Naive thymus-derived CD8-positive, alpha-beta T cell (primary cell): Measurements from ENCODE around the gene METTL22. TPM values are rescaled to one million over a fixed set of nuclear protein-coding genes. Genes with fewer than 3 reads are reported as not detected.
A peak's percentile ranks its signal among the peaks of the same experiment; 100 is the strongest.

Experiments
- ATAC-seq, 2 donors: fragments of 150-1000 bp; cut with Tn5 transposase in 1 of 2; sonication (Bioruptor Pico), chemical (Tn5 transposase) in 1 of 2; 1 replicate in 1 of 2; 2 replicates in 1 of 2; pipeline ENCODE4 v1.10.0; 2021; ENCODE audit warnings: mild to moderate bottlenecking in 2 of 2, moderate library complexity in 2 of 2
- POLR2A ChIA-PET: fragments of 350-600 bp; sonication (Branson Sonifier 250); formaldehyde crosslinking; loops from one replicate; lab custom pipeline; 2021; ENCODE audit warnings: antibody characterized with exemption; lab: Charles Lee
- DNase-seq, 10 donors: peaks; one replicate each; pipeline versions ENCODE4 v3.0.0 to v3.0.0-alpha.2; 2020 to 2022
- H3K27ac Mint-ChIP-seq, 10 donors: one replicate each; pipeline ENCODE4 v1.8.0; 2020 to 2022; ENCODE audit warnings: mild to moderate bottlenecking in 10 of 10, mixed read lengths in 10 of 10, moderate library complexity in 4 of 10, inconsistent platforms in 1 of 10
- H3K27me3 Mint-ChIP-seq, 5 donors: one replicate each; pipeline ENCODE4 v1.8.0; 2021 to 2022; ENCODE audit warnings: mixed read lengths in 5 of 5
- H3K36me3 Mint-ChIP-seq, 3 donors: one replicate each; pipeline ENCODE4 v1.8.0; 2020 to 2022; ENCODE audit warnings: mixed read lengths in 3 of 3, mild to moderate bottlenecking in 2 of 3, inconsistent platforms in 1 of 3
- H3K4me1 Mint-ChIP-seq, 4 donors: one replicate each; pipeline ENCODE4 v1.8.0; 2021 to 2022; ENCODE audit warnings: mixed read lengths in 4 of 4
- H3K4me3 Mint-ChIP-seq, 10 donors: one replicate each; pipeline ENCODE4 v1.8.0; 2020 to 2022; ENCODE audit warnings: mild to moderate bottlenecking in 10 of 10, mixed read lengths in 10 of 10, moderate library complexity in 6 of 10, inconsistent platforms in 1 of 10
- H3K9me3 Mint-ChIP-seq, 9 donors: one replicate each; pipeline ENCODE4 v1.8.0; 2020 to 2022; ENCODE audit warnings: mixed read lengths in 9 of 9, mild to moderate bottlenecking in 3 of 9, inconsistent platforms in 1 of 9, moderate library complexity in 1 of 9
- polyA plus RNA-seq, 3 donors: library from polyadenylated mRNA; unstranded; fragments of 300-500 nt; fragmentation: Illumina TruSeq; gene quantifications; one replicate each; pipeline ENCODE4 v1.2.3, GENCODE V29; 2021
- total RNA-seq, 8 experiments: library from RNA in 2 of 8; stranded (reverse) in 2 of 8; gene quantifications; one replicate each; pipeline ENCODE4 v1.2.3 and lab custom pipeline; 2021 to 2026

Gene METTL22
- total and polyA plus RNA-seq, 5 experiments from 2014 or later, result 6.9 to 52.2 (median 12.7) TPM

GRCh38 chr16:8585041-8585440 lies 36.5 kb upstream of the METTL22 start:
- DNase-seq (no peak), ATAC-seq (no peak)
- POLR2A ChIA-PET, result no interaction called here
- no peak overlapping the region for H3K27ac Mint-ChIP-seq
- H3K9me3 Mint-ChIP-seq, result peaks cover 0 to under 1% (median 0%) of the 10 kb centered on the region in 9 donors
- H3K4me3 Mint-ChIP-seq, result no peak overlapping the region
- peaks cover 19 to 50% (median 38%) of the 10 kb centered on the region in 5 donors for H3K27me3 Mint-ChIP-seq
- no peaks in the 10 kb centered on the region for H3K36me3 Mint-ChIP-seq
- H3K4me1 Mint-ChIP-seq, result peaks cover 4 to 11% (median 7%) of the 10 kb centered on the region in 4 donors

- POLR2A ChIA-PET, result no interaction called here
- H3K36me3 Mint-ChIP-seq, result no peaks in the 10 kb centered on the region
- peaks cover 0 to 3% (median 0%) of the 10 kb centered on the region in 9 donors for H3K9me3 Mint-ChIP-seq
- peaks cover 20 to 50% (median 38%) of the 10 kb centered on the region in 5 donors for H3K27me3 Mint-ChIP-seq
- H3K4me1 Mint-ChIP-seq, result peaks cover 5 to 14% (median 7%) of the 10 kb centered on the region in 4 donors
- ATAC-seq (no peak), DNase-seq (no peak)
- no peak overlapping the region for H3K4me3 Mint-ChIP-seq
- no peak overlapping the region for H3K27ac Mint-ChIP-seq
Observed at GRCh38 chr16:8585857-8586256, 35.6 kb upstream of the METTL22 start.

- no peaks in the 10 kb centered on the region for H3K36me3 Mint-ChIP-seq
- POLR2A ChIA-PET, result no interaction called here
- H3K4me3 Mint-ChIP-seq, result no peak overlapping the region
- H3K27ac Mint-ChIP-seq, result no peak overlapping the region
- peaks cover 0 to 3% (median 0%) of the 10 kb centered on the region in 9 donors for H3K9me3 Mint-ChIP-seq
- H3K27me3 Mint-ChIP-seq, result peaks cover 20 to 45% (median 35%) of the 10 kb centered on the region in 5 donors
- peaks cover 2 to 14% (median 6%) of the 10 kb centered on the region in 4 donors for H3K4me1 Mint-ChIP-seq
- DNase-seq (no peak), ATAC-seq (no peak)
Observed at GRCh38 chr16:8587065-8587464, 34.4 kb upstream of the METTL22 start.

- DNase-seq, result no peak
- H3K27me3 Mint-ChIP-seq, result peaks cover 20 to 39% (median 35%) of the 10 kb centered on the region in 5 donors
- H3K36me3 Mint-ChIP-seq, result no peaks in the 10 kb centered on the region
- POLR2A ChIA-PET, result no interaction called here
- peaks cover 0 to 3% (median 0%) of the 10 kb centered on the region in 9 donors for H3K9me3 Mint-ChIP-seq
- ATAC-seq, result no peak
- no peak overlapping the region for H3K27ac Mint-ChIP-seq
- peak overlapping the region in 3 of 10 donors; percentile 20 to 29 (median 21) for H3K4me3 Mint-ChIP-seq
- peaks cover 0 to 14% (median 4%) of the 10 kb centered on the region in 4 donors for H3K4me1 Mint-ChIP-seq
Observed at GRCh38 chr16:8588682-8589056, 32.8 kb upstream of the METTL22 start.

GRCh38 chr16:8589057-8589899 lies 32.2 kb upstream of the METTL22 start:
- H3K27me3 Mint-ChIP-seq, result peaks cover 20 to 41% (median 37%) of the 10 kb centered on the region in 5 donors
- no peaks in the 10 kb centered on the region for H3K36me3 Mint-ChIP-seq
- ATAC-seq (peak in 1 of 2 donors; percentile 12), DNase-seq (no peak)
- peaks cover 0 to 3% (median 0%) of the 10 kb centered on the region in 9 donors for H3K9me3 Mint-ChIP-seq
- H3K4me1 Mint-ChIP-seq, result peaks cover 0 to 14% (median 4%) of the 10 kb centered on the region in 4 donors
- H3K27ac Mint-ChIP-seq, result no peak overlapping the region
- POLR2A ChIA-PET, result no interaction called here
- H3K4me3 Mint-ChIP-seq, result peak overlapping the region in 3 of 10 donors; percentile 20 to 29 (median 21)

- peak within 1 kb of the TSS in 4 of 10 donors; percentile 29 to 52 (median 42) for H3K4me3 Mint-ChIP-seq
- no peak within 1 kb of the TSS for H3K27ac Mint-ChIP-seq
- peaks cover 22 to 45% (median 35%) of the 10 kb centered on the region in 5 donors for H3K27me3 Mint-ChIP-seq
- POLR2A ChIA-PET, result no interaction called here
- DNase-seq, result no peak
- H3K9me3 Mint-ChIP-seq, result peaks cover 0 to 3% (median 0%) of the 10 kb centered on the region in 9 donors
- peaks cover 0 to 14% (median 4%) of the 10 kb centered on the region in 4 donors for H3K4me1 Mint-ChIP-seq
- ATAC-seq, result no peak
- H3K36me3 Mint-ChIP-seq, result no peaks in the 10 kb centered on the region
Observed at GRCh38 chr16:8589900-8590688, 31.4 kb upstream of the METTL22 start, which contains the start of gene TMEM114. Gene TMEM114 (minus strand): TSS chr16:8590511. CDS start chr16:8589838, 673 bp downstream.

GRCh38 chr16:8590811-8591210 lies 30.7 kb upstream of the METTL22 start:
- Mint-ChIP-seq H3K4me3 (no peak overlapping the region), H3K27ac (no peak overlapping the region), H3K9me3 (peaks cover 0 to 3% (median 0%) of the 10 kb centered on the region in 9 donors), H3K27me3 (peaks cover 18 to 38% (median 30%) of the 10 kb centered on the region in 5 donors), H3K36me3 (no peaks in the 10 kb centered on the region), H3K4me1 (peaks cover 0 to 14% (median 4%) of the 10 kb centered on the region in 4 donors)
- ATAC-seq (no peak), DNase-seq (no peak)
- POLR2A ChIA-PET, result no interaction called here

- no peak for DNase-seq
- Mint-ChIP-seq H3K27ac (no peak overlapping the region), H3K36me3 (no peaks in the 10 kb centered on the region), H3K4me1 (peaks cover 0 to 14% (median 4%) of the 10 kb centered on the region in 4 donors), H3K27me3 (peaks cover 14 to 33% (median 27%) of the 10 kb centered on the region in 5 donors), H3K4me3 (no peak overlapping the region), H3K9me3 (peaks cover 0 to 5% (median 0%) of the 10 kb centered on the region in 9 donors)
- POLR2A ChIA-PET, result no interaction called here
- no peak for ATAC-seq
Observed at GRCh38 chr16:8591451-8591850, 30.0 kb upstream of the METTL22 start.

GRCh38 chr16:8594149-8594666 lies 27.3 kb upstream of the METTL22 start:
- peaks cover 0 to 5% (median 0%) of the 10 kb centered on the region in 9 donors for H3K9me3 Mint-ChIP-seq
- no peak for ATAC-seq
- peaks cover 0 to 5% (median 0%) of the 10 kb centered on the region in 3 donors for H3K36me3 Mint-ChIP-seq
- no peak overlapping the region for H3K27ac Mint-ChIP-seq
- peaks cover 4 to 11% (median 6%) of the 10 kb centered on the region in 5 donors for H3K27me3 Mint-ChIP-seq
- H3K4me3 Mint-ChIP-seq, result no peak overlapping the region
- H3K4me1 Mint-ChIP-seq, result peaks cover 0 to 5% (median 1%) of the 10 kb centered on the region in 4 donors
- POLR2A ChIA-PET, result no interaction called here
- no peak for DNase-seq

GRCh38 chr16:8595783-8596182 lies 25.7 kb upstream of the METTL22 start:
- no peaks in the 10 kb centered on the region for H3K4me1 Mint-ChIP-seq
- no peak overlapping the region for H3K4me3 Mint-ChIP-seq
- peaks cover 0 to 5% (median 0%) of the 10 kb centered on the region in 3 donors for H3K36me3 Mint-ChIP-seq
- peaks cover 2 to 10% (median 8%) of the 10 kb centered on the region in 5 donors for H3K27me3 Mint-ChIP-seq
- H3K9me3 Mint-ChIP-seq, result peaks cover 0 to 5% (median 0%) of the 10 kb centered on the region in 9 donors
- no peak for ATAC-seq
- no peak overlapping the region for H3K27ac Mint-ChIP-seq
- no peak for DNase-seq
- POLR2A ChIA-PET, result no interaction called here

- POLR2A ChIA-PET, result no interaction called here
- DNase-seq (no peak), ATAC-seq (no peak)
- peaks cover 0 to 5% (median 0%) of the 10 kb centered on the region in 9 donors for H3K9me3 Mint-ChIP-seq
- peaks cover 0 to 5% (median 0%) of the 10 kb centered on the region in 3 donors for H3K36me3 Mint-ChIP-seq
- no peak overlapping the region for H3K27ac Mint-ChIP-seq
- H3K27me3 Mint-ChIP-seq, result peaks cover 2 to 13% (median 8%) of the 10 kb centered on the region in 5 donors
- H3K4me1 Mint-ChIP-seq, result no peaks in the 10 kb centered on the region
- H3K4me3 Mint-ChIP-seq, result no peak overlapping the region
Observed at GRCh38 chr16:8596581-8596980, 24.9 kb upstream of the METTL22 start.

GRCh38 chr16:8600144-8600775 lies 21.2 kb upstream of the METTL22 start:
- H3K9me3 Mint-ChIP-seq, result peaks cover 0 to 5% (median 0%) of the 10 kb centered on the region in 9 donors

More at GRCh38 chr16:8600144-8600775, 21.2 kb upstream of the METTL22 start:
- H3K4me3 Mint-ChIP-seq, result no peak overlapping the region
- H3K27ac Mint-ChIP-seq, result no peak overlapping the region
- no peak for ATAC-seq
- POLR2A ChIA-PET, result interaction anchor here (0.5 kb wide), 1 partner anchor 278 kb away, joined by 3 read pairs; no protein-coding TSS in a partner anchor
- H3K36me3 Mint-ChIP-seq, result peaks cover 0 to 5% (median 0%) of the 10 kb centered on the region in 3 donors
- H3K4me1 Mint-ChIP-seq, result no peaks in the 10 kb centered on the region
- no peak for DNase-seq
- H3K27me3 Mint-ChIP-seq, result peaks cover 0 to 11% (median 2%) of the 10 kb centered on the region in 5 donors
